MM.1S (cell line): ENCODE results near the gene ANGPT4.

Source experiments
- DNase-seq: peaks from one replicate; pipeline ENCODE4 v3.0.0-alpha.2; 2015
- H2AFZ ChIP-seq: fragments of 300-600 bp; sonication (generic); 2 replicates; pipeline ENCODE4 v1.6.0; 2016; ENCODE audit warnings: antibody characterized with exemption, low read length
- H3F3A ChIP-seq: fragments of 300-600 bp; sonication (generic); 2 replicates; pipeline ENCODE4 v1.6.1; 2016; ENCODE audit warnings: mild to moderate bottlenecking, antibody characterized with exemption, low read length, moderate library complexity, mixed read lengths; ENCODE audit not compliant: insufficient read depth
- H3K27ac ChIP-seq: fragments of 300-600 bp; sonication (generic); 2 replicates; pipeline ENCODE4 v1.5.1; 2016; ENCODE audit warnings: mild to moderate bottlenecking, low read length
- H3K27me3 ChIP-seq: fragments of 300-600 bp; sonication (generic); replicated peaks from 2 replicates; pipeline ENCODE4 v1.6.0; 2016; ENCODE audit warnings: low read length; ENCODE audit not compliant: insufficient read depth
- H3K36me3 ChIP-seq: fragments of 300-600 bp; sonication (generic); replicated peaks from 2 replicates; pipeline ENCODE4 v1.6.1; 2016; ENCODE audit warnings: mild to moderate bottlenecking, low read length, mixed read lengths; ENCODE audit not compliant: insufficient read depth
- H3K4me1 ChIP-seq: fragments of 300-600 bp; sonication (generic); 2 replicates; pipeline ENCODE4 v1.6.1; 2016; ENCODE audit warnings: low read length, mixed read lengths
- H3K4me2 ChIP-seq: fragments of 300-600 bp; sonication (generic); 2 replicates; pipeline ENCODE4 v1.6.0; 2016; ENCODE audit warnings: low read depth, low read length
- H3K4me3 ChIP-seq: fragments of 300-600 bp; sonication (generic); 2 replicates; pipeline ENCODE4 v1.5.1; 2016; ENCODE audit warnings: low read length, mixed read lengths
- H3K79me2 ChIP-seq: fragments of 300-600 bp; sonication (generic); 2 replicates; pipeline ENCODE4 v1.6.1; 2016; ENCODE audit warnings: mixed run types, low read length, mixed read lengths
- H3K9ac ChIP-seq: fragments of 300-600 bp; sonication (generic); 2 replicates; pipeline ENCODE4 v1.6.1; 2016; ENCODE audit warnings: low read length, mixed read lengths
- H3K9me2 ChIP-seq: fragments of 300-600 bp; sonication (generic); replicated peaks from 2 replicates; pipeline ENCODE4 v1.6.1; 2016; ENCODE audit warnings: mild to moderate bottlenecking, low read length, mixed read lengths; ENCODE audit not compliant: insufficient read depth
- H3K9me3 ChIP-seq: fragments of 300-600 bp; sonication (generic); replicated peaks from 2 replicates; pipeline ENCODE4 v1.6.1; 2016; ENCODE audit warnings: mild to moderate bottlenecking, low read length, mixed read lengths; ENCODE audit not compliant: insufficient read depth
- H4K20me1 ChIP-seq: fragments of 300-600 bp; sonication (generic); 2 replicates; pipeline ENCODE4 v1.6.1; 2016; ENCODE audit warnings: mild to moderate bottlenecking, low read length, moderate library complexity, mixed read lengths; ENCODE audit not compliant: insufficient read depth
- CTCF ChIP-seq: fragments of 300-600 bp; sonication (generic); IDR thresholded peaks from 2 replicates; pipeline ENCODE4 v1.5.1; 2016; ENCODE audit warnings: antibody characterized with exemption, low read length, mixed read lengths
- EZH2 ChIP-seq: fragments of 300-600 bp; sonication (generic); optimal IDR thresholded peaks from 2 replicates; pipeline ENCODE3; 2017; ENCODE audit warnings: low read depth, mild to moderate bottlenecking, antibody characterized with exemption, low read length, mixed read lengths
- EZH2phosphoT487 ChIP-seq: fragments of 300-600 bp; sonication (generic); IDR thresholded peaks from 2 replicates; pipeline ENCODE4 v1.6.1; 2018; ENCODE audit warnings: antibody characterized with exemption, low read length

ANGPT4 gene

GRCh38 chr20:916125-916799, at the start of gene ANGPT4:
ANGPT4 (minus strand) TSS chr20:916334; CDS start chr20:916214, 120 bp downstream.
- Histone ChIP-seq H3K27ac (no peak within 1 kb of the TSS), H2AFZ (no peak within 1 kb of the TSS), H3F3A (no peaks in the 10 kb centered on the region), H3K9ac (no peak within 1 kb of the TSS), H3K9me2 (no peaks in the 10 kb centered on the region), H3K4me2 (no peak within 1 kb of the TSS), H3K9me3 (no peaks in the 10 kb centered on the region), H3K27me3 (peaks cover 14% of the 10 kb centered on the region; the same call in 1 of the 2 replicates), H3K4me1 (no peaks in the 10 kb centered on the region), H3K79me2 (no peaks in the 10 kb centered on the region), H4K20me1 (no peaks in the 10 kb centered on the region), H3K36me3 (no peaks in the 10 kb centered on the region), H3K4me3 (no peak within 1 kb of the TSS)
- no peak for TF ChIP-seq CTCF
- no peak for TF ChIP-seq EZH2phosphoT487
- no peak for TF ChIP-seq EZH2
- DNase-seq = no peak

- H2AFZ ChIP-seq = no peak overlapping the region
- H3F3A ChIP-seq = no peaks in the 10 kb centered on the region
- DNase-seq = no peak
- H3K36me3 ChIP-seq = no peaks in the 10 kb centered on the region
- no peak overlapping the region for H3K4me2 ChIP-seq
- no peaks in the 10 kb centered on the region for H4K20me1 ChIP-seq
- no peaks in the 10 kb centered on the region for H3K4me1 ChIP-seq
- H3K9me3 ChIP-seq = no peaks in the 10 kb centered on the region
- no peak overlapping the region for H3K9ac ChIP-seq
- no peak overlapping the region for H3K27ac ChIP-seq
- no peak overlapping the region for H3K4me3 ChIP-seq
- H3K79me2 ChIP-seq = no peaks in the 10 kb centered on the region
- TF ChIP-seq EZH2phosphoT487 (no peak), EZH2 (no peak), CTCF (no peak)
- H3K27me3 ChIP-seq = peaks cover 21% of the 10 kb centered on the region
- no peaks in the 10 kb centered on the region for H3K9me2 ChIP-seq
Observed at GRCh38 chr20:963795-964194, 47.7 kb upstream of the ANGPT4 start.

GRCh38 chr20:962683-963082, 46.5 kb upstream of the ANGPT4 start:
- TF ChIP-seq EZH2 = no peak
- H3K27me3 ChIP-seq = peaks cover 32% of the 10 kb centered on the region
- H3K9me2 ChIP-seq = no peaks in the 10 kb centered on the region

GRCh38 chr20:962223-962622, 46.1 kb upstream of the ANGPT4 start:
- peaks cover 33% of the 10 kb centered on the region for H3K27me3 ChIP-seq
- no peak overlapping the region for H3K27ac ChIP-seq
- no peak for TF ChIP-seq EZH2
- no peak for TF ChIP-seq CTCF
- no peak for TF ChIP-seq EZH2phosphoT487
- DNase-seq = no peak
- no peaks in the 10 kb centered on the region for H3K4me1 ChIP-seq
- no peaks in the 10 kb centered on the region for H3K79me2 ChIP-seq
- H4K20me1 ChIP-seq = no peaks in the 10 kb centered on the region
- H3K4me3 ChIP-seq = no peak overlapping the region
- H2AFZ ChIP-seq = no peak overlapping the region
- H3K9ac ChIP-seq = no peak overlapping the region
- no peaks in the 10 kb centered on the region for H3K9me2 ChIP-seq
- H3K4me2 ChIP-seq = no peak overlapping the region
- H3F3A ChIP-seq = no peaks in the 10 kb centered on the region
- no peaks in the 10 kb centered on the region for H3K9me3 ChIP-seq
- H3K36me3 ChIP-seq = no peaks in the 10 kb centered on the region

More at GRCh38 chr20:962683-963082, 46.5 kb upstream of the ANGPT4 start:
- Histone ChIP-seq H2AFZ (no peak overlapping the region), H4K20me1 (no peaks in the 10 kb centered on the region), H3K4me3 (no peak overlapping the region), H3K4me2 (no peak overlapping the region), H3K9me3 (no peaks in the 10 kb centered on the region), H3F3A (no peaks in the 10 kb centered on the region), H3K4me1 (no peaks in the 10 kb centered on the region), H3K79me2 (no peaks in the 10 kb centered on the region), H3K27ac (no peak overlapping the region), H3K9ac (no peak overlapping the region), H3K36me3 (no peaks in the 10 kb centered on the region)
- DNase-seq = no peak
